RCC 7860 (cell line): ENCODE measurements around the gene NSD2.
"Not testable (repeated sequence)": the region's sequence is repeated elsewhere in the genome, so short reads cannot be mapped to it uniquely, and the experiment has no call there.

ENCODE experiments used
- DNase-seq: peaks from one replicate; pipeline ENCODE4 v3.0.0-alpha.2; 2015; ENCODE audit warnings: low spot score
- FAIRE-seq: peaks from 2 replicates; lab custom pipeline; 2012; peaks lifted over from hg19 to GRCh38; lab: Jason Lieb, UNC

NSD2 gene

DNA sequence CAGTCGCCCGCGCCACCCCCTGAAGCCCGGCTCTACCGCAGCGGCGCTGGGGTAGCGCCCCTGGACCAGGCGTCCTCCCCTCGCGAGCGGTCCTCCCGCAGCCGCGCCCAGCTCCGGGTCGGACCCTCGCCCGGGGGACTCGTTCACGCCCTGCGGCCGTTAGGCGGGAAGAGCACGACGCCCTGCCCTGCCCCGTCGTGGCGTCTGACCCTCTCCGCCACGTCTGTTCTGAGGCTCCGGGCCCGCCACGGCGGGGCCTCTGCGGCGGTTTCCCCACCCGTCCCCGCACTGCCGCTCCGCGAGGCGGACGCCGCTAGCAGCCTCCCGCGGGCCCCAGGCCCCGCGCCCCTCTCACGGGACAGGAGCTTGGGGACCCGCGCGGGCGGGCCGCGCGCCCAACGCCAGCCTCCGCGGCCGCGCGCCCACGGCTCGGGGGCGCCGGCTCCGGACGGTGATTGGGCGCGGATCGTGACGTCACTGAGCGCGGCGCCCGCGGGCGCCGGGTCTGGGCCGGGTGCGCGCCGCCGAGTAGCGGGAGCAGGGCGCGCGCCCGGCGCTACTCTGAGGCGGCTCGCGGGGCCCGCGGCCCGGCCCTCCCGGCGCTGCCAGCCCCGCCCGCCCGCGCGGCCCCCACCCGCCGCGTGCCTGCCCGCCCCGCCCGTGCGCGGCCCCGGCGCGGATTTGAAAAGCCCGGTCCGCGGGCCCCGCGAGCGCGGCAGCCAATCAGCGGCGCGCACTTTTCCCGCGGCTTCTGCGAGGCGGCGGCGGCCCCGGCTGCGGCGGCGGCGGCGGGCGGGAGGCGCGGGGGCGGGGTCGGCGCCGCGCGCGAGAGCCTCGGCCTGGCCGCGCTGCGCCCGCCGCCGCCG lies at the start of gene NSD2:
Gene NSD2 (plus strand): TSS at position 816 of the 866 bp plus-strand sequence. CDS start 29,262 bp downstream, outside the sequence.
- FAIRE-seq (no peak), DNase-seq (peak; percentile 75)

- DNase-seq (no peak), FAIRE-seq (no peak)
Observed at GRCh38 chr4:1821679-1822567, 49.3 kb upstream of the NSD2 start.

DNA sequence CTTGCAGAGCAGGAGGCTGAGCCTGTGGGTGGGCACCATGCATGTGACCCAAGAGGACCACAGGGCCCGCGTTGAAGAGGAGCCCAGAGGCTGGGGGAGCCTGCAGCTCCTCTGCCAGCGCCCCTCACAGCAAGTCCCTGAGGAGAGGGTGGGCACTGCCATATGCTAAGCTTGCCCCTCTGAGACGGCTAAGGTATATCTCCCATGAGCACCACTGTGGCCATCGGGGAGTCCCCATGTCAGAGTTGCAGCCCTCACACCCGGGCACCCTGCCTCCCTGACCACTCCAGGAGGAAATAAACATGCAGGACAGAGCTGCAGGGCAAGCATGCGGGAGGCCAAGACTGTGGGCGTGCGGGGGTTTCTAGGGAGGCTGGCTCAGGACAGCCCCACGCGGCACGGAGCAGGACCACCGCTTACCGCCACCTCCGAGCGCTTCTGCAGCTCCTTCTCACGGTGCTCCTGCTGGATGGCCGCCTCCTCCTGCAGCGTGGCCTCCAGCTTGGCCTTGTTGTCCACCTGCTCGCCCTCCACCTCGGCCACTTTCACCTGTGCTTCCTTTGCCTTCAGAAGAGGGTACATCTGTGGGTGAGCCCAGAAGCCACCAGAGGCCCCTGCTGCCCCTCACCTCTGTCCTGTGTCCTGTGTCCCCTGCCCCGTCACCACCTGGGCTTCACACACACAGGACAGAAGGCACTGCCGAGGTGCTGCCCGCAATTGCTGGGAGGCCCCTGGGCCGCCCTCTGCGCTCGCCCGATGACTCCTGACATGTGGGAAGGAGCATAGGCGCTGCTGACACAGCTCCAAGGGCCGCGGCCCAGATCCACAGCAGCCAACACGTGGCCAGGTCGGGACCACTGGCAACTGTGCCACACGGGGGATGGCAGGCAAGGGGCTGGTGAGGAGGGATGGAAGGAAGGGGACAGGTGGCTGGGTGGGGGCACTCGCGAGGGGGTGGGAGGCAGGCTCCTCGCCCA lies 48.3 kb upstream of the NSD2 start:
- FAIRE-seq: no peak
- no peak for DNase-seq

DNA sequence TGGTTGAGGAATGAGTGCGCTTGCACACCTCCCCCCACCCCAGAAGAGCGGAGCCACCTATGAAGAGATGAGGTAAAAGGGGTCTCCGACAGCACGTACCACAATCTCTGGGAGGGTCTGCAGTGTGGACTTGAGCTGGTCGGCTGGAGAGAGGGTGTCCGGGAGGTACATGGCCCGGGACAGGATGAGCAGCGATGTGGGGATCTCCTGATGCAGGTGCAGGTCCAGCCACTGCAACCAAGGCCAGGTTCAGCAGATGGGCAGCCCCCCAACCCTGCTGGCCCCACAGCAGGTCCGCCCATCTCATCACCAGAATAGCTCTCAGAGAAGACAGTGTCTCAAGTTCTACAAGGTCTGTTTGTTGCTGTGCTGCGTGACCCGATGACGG lies 47.7 kb upstream of the NSD2 start:
- DNase-seq (no peak), FAIRE-seq (no peak)

- no peak for DNase-seq
- no peak for FAIRE-seq
Observed at GRCh38 chr4:1824746-1825145, 46.4 kb upstream of the NSD2 start.

GRCh38 chr4:1825326-1825725 lies 45.9 kb upstream of the NSD2 start:
- DNase-seq (no peak), FAIRE-seq (no peak)

- DNase-seq (no peak), FAIRE-seq (no peak)
Observed at GRCh38 chr4:1826531-1827350, 44.5 kb upstream of the NSD2 start.

DNA sequence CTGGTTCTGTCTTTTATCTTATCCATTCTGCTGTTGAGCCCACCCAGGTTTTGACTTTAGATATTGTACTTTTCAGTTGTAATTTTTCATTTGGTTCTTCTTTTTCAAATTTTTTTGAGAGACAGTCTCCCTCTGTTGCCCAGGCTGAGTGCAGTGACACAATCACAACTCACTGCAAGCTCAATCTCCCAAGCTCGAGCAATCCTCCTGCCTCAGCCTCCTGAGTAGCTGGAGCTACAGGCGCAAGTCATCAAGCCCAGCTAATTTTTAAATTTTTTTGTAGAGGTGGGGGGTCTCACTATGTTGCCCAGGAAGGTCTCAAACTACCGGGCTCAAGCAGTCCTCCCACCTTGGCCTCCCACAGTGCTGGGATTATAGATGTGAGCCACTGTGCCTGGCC lies 41.0 kb upstream of the NSD2 start:
- no peak for FAIRE-seq

GRCh38 chr4:1830642-1831228 lies 40.5 kb upstream of the NSD2 start:
- FAIRE-seq (no peak), DNase-seq (no peak)

More for the DNA sequence above, 41.0 kb upstream of the NSD2 start:
- DNase-seq: no peak

GRCh38 chr4:1831331-1831730 lies 39.9 kb upstream of the NSD2 start:
- DNase-seq (no peak), FAIRE-seq (no peak)

- no peak for FAIRE-seq
Observed at GRCh38 chr4:1832690-1833089, 38.5 kb upstream of the NSD2 start.

DNA sequence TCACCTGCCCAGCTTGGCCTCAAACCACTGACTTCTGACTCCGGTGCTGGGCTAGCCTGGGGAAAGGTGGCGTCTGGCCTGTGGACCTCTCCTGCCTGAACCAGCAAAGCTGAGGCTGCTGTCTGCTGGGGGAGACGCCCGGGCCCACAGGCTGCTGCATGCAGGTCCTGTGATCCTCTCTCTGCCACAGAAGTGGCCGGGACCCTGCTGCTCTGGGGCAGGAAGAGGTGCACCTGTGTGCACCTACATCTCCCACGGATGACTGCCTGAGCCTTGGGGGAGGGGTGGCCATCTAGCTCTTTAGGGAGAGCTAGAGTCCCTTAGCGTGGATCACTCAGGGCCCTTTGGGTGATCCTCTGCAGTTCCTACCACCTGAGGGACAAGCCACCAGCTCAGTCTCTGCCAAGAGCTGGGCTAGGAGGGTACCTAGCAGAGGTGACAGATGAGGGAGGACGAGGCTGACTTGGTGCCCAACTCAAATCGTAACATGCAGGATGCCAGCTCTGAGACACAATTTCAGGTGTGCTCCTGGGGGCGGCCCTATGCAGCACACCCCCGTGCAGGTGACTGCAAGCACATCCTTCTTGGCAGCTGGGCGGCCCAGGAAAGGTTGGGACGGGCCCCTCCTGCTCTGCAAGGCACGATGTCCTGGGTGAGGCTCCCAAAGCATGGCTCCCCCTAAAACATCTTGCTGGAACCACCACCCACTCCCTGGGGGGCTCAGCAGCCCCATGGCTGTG lies 37.7 kb upstream of the NSD2 start:
- FAIRE-seq: no peak
- DNase-seq: no peak

More at GRCh38 chr4:1832690-1833089, 38.5 kb upstream of the NSD2 start:
- DNase-seq: no peak

GRCh38 chr4:1834047-1834775 lies 37.0 kb upstream of the NSD2 start:
- DNase-seq (no peak), FAIRE-seq (no peak)

DNA sequence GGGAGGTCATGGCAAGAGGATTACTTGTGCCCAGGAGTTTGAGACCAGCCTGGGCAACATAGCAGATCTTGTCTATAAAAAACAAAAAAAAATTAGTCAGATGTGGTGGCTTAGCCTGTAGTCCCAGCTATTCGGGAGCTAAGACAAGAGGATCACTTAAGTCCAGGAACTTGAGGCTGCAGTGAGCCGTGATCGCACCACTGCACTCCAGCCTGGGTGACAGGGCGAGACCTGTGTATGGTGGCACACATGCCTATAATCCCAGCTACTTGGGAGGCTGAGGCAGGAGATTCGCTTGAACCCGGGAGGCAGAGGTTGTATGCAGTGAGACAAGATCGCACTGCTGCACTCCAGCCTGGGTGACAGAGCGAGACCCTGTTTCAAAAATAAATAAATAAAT lies 35.4 kb upstream of the NSD2 start:
- FAIRE-seq: not testable (repeated sequence)

DNA sequence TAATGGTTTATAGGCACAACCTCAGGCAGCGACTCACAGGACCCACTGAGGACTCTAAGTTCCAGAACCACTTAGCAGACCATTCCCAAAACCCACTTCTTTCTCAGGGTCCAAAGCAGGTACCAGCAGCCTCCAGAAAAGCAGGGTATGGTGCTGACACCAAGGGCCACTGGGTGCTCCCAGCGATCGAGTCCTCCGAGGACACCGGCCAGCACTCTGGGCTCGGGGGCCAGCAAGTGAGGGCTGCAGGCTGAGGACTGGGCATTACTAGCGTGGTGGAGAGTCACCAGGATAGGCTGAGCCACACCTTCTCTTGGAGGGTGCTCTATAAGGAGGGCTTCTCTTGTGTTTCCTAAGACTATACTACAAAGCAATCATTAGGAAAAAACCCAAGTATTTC lies 34.5 kb upstream of the NSD2 start:
- FAIRE-seq (no peak), DNase-seq (no peak)

More for the DNA sequence above, 35.4 kb upstream of the NSD2 start:
- not testable (repeated sequence) for DNase-seq

DNA sequence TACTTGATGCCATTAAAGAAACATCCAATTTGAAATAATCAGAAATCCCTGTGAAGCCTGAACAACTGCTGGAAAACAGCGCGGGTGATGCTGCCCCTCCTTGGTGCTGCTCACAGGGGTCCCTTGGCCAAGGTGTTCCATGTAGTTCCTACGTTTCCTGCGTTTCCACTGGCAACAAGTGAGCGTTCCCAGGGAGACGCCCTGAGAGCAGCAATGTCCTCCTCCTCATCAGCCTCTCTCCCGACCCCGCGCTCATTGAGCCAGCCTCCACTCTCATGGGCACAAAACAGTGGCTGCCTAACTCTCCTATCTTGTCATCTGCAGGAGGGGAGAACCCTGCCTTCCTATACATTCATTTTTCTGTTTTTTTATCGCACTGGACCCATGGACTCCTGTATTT lies 34.1 kb upstream of the NSD2 start:
- FAIRE-seq (no peak), DNase-seq (no peak)

DNA sequence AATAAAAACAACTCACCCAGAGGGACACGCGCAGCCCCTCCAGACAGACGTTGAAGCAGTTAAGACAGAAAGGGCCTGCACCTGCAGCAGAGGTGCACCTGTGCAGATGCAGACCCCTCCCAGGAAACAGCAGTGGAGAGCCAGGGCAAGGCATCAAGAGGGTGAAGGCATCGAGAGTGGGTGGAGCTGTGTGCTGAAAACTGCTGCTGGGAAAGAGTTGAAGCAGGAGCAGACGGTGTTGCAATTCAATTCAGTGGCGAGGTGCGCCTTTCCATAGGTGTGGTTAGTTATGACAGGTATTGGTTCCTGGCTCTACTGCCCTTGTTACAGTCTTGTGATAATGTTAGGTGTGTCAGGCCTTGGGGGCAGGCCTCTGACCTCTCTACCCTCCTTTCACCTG lies 31.9 kb upstream of the NSD2 start:
- no peak for FAIRE-seq
- DNase-seq: no peak
